ENCODE results near the gene UGGT1.

The UGGT1 gene, protein sequence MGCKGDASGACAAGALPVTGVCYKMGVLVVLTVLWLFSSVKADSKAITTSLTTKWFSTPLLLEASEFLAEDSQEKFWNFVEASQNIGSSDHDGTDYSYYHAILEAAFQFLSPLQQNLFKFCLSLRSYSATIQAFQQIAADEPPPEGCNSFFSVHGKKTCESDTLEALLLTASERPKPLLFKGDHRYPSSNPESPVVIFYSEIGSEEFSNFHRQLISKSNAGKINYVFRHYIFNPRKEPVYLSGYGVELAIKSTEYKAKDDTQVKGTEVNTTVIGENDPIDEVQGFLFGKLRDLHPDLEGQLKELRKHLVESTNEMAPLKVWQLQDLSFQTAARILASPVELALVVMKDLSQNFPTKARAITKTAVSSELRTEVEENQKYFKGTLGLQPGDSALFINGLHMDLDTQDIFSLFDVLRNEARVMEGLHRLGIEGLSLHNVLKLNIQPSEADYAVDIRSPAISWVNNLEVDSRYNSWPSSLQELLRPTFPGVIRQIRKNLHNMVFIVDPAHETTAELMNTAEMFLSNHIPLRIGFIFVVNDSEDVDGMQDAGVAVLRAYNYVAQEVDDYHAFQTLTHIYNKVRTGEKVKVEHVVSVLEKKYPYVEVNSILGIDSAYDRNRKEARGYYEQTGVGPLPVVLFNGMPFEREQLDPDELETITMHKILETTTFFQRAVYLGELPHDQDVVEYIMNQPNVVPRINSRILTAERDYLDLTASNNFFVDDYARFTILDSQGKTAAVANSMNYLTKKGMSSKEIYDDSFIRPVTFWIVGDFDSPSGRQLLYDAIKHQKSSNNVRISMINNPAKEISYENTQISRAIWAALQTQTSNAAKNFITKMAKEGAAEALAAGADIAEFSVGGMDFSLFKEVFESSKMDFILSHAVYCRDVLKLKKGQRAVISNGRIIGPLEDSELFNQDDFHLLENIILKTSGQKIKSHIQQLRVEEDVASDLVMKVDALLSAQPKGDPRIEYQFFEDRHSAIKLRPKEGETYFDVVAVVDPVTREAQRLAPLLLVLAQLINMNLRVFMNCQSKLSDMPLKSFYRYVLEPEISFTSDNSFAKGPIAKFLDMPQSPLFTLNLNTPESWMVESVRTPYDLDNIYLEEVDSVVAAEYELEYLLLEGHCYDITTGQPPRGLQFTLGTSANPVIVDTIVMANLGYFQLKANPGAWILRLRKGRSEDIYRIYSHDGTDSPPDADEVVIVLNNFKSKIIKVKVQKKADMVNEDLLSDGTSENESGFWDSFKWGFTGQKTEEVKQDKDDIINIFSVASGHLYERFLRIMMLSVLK (N-terminal part only)

DNA sequence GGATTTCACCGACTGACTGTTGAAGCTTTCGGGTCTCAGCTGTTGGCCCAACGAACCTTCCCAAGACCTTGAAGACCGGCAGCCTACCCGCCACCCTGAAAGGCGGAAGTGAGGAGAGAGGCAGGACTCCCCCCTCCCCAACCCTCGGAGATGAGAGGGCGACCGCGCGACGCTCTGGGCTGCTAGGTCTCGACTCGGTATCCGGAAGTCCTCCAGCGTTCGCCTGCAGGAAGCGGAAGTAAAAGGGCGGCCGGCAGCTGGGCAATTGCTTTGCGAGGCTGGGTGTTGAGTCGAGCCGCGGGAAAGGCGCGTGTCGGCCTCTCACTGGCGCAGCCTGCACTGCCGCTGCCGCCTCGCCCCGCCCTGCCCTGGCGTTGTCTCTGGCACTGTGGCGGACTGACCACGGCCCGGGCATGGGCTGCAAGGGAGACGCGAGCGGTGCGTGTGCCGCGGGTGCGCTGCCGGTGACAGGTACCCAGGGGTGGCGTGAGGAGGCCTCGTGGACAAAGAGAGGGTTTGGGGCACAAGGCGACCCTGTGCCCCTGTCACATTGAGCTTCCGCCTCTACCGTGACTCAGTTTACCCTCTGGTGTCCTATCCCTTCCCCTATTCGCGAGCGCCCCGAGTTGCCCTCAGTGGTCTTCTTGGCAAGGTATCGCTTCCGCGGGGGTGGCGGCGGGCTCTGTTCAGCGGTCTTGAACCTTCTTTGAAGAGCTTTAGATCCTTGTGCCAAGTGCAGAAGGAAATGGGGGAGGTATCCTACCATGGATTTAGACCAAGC, at the start of gene UGGT1:
UGGT1 (plus strand) TSS at position 256 of the 781 bp plus-strand sequence; CDS start at position 414, 158 bp downstream.
- DNase-seq = peak; percentile 96

- DNase-seq = no peak
Observed at GRCh38 chr2:128041561-128041960, 49.4 kb upstream of the UGGT1 start.

DNA sequence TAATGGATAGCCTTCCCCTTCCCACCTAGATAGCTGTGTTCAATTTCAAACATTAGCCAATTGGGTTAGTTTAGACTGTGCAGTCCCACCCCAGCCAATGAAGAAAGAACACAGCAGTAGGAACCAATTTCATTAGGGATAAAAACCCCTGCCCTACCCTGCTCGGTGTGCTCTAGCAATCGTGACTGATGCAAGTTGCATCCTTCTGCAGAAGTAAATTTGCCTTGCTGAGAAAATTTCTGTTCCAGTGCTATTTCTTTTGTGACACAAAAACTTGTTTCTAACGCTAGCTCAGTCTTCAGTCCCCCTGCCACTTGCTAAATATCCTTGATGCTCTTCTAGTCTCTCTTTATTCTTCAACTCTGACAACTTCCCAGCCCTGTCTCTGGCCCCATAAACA, 48.0 kb upstream of the UGGT1 start:
- DNase-seq = no peak

DNA sequence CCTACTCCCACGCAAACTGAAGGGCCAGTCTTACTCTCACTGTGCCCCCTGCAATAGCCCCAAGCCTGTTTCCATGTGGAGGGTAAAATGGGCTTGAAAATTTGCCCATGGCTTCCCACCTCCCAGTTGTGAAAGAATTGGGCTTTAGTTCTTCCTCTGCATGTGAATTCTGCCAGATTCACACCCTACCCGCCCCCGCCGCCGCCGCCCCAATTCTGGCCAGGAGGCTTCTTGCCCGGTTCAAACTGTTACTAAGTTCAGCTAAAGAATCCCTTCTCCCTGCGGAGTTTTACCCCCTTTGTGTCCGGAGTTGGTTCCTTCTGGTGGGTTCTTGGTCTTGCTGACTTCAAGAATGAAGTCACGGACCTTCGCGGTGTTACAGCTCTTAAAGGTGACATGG, 37.7 kb upstream of the UGGT1 start:
- DNase-seq = no peak

DNA sequence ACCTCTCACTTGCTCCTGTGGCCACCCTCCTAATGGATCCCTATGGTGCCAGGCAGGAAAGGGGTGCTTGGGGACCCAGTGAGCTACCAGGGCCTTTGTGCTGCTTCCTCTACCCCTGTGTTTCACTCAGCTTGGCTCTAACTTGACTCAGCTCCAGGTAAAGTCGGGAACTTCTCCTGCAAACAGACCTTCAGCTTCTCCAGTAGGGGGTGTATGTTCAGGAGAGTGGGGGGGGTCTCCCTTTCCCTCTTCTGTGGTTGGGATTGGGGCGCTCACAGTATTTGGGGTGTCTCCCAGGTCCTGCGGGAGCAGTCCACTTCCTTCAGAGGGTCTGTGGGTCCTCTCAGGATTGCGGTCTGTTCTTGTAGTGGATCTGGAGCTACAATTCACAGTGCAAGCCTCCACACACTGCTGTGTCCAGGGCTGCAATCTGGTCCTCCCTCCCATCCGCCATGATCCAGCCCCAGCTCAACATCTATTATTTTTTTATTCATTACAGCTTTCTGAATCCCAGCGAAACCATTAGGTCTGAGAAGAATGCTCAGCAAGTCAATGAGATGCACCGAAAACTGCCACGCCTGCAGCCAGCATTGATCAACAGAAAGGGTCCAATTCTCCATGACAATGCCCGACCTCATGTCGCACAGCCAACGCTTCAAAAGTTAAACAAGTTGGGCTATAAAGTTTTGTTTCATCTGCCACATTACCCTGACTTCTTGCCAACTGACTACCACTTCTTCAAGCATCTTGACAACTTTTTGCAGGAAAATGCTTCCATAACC, 36.7 kb upstream of the UGGT1 start:
- DNase-seq = no peak

DNA sequence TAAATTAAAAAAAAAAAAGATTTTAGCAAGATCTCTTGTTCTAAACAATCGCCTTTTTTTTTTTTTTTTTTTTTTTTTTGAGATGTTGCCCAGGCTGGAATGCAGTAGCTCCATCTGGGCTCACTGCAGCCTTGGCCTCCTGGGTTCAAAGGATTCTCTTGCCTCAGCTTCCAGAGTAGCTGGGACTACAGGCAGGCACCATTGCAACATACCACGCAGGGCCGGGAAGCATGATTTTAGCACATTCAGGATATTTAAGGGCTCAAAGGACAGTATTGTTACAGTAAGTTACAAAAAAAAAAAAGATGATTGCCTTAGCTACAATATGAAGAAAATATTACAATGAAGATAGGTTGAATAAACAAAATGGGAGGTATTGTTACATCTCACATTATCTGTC, 33.7 kb upstream of the UGGT1 start:
- DNase-seq = no peak

DNA sequence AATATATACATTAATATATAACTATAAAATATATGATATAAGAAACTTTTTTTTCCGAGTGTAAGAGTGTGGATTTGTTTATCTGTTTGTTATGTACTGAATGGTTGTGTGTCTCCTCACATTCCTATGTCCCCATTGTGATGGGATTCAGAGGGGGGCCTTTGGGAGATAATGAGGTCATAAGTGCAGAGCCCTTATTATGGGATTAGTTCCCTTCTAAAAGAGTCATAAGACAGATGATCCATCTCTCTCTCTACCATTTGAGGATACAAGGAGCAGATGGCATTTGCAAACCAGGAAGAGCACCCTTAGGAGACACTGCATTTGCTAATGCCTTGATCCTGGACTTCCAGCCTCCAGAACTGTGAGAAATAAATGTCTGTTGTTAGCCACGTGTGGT, 32.9 kb upstream of the UGGT1 start:
- no peak for DNase-seq

- DNase-seq = no peak
Observed at GRCh38 chr2:128062571-128062970, 28.4 kb upstream of the UGGT1 start.

- DNase-seq = no peak
Observed at GRCh38 chr2:128064353-128064752, 26.6 kb upstream of the UGGT1 start.

DNA sequence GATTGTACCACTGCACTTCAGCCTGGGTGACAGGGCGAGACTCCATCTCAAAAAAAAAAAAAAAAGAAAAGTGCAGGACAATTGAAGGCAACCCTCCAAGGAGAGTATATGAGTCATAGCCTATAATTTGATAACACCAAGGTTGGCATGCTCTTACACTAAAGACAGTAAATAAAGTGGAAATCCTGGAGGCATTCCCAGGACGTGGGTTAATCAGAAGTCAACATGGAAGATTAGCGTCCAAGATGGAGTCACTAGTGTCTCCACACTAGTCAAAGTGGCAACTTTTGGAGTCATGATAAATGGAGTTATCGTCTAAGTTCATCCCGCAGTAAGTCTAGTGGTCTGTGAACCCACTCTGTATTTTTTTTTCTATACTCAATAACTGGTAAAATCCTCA, 21.2 kb upstream of the UGGT1 start:
- no peak for DNase-seq

DNA sequence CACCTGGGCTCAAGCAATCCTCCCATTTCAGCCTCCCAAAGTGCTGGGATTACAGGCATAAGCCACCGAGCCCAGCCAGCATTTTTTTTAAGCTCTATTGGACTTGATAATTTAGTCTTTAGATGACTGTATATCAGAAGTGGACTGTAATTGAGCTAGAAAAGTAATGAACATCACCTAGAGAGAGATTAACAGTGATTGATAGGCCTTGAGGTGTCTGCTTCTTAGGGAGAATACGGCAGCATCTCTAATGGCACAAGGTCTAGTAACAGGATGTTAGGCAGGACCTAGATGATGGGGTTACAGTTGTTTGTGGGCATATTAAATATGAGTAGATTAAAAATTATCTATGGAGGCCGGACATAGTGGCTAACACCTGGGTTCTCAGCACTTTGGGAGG, 17.7 kb upstream of the UGGT1 start:
- no peak for DNase-seq

DNA sequence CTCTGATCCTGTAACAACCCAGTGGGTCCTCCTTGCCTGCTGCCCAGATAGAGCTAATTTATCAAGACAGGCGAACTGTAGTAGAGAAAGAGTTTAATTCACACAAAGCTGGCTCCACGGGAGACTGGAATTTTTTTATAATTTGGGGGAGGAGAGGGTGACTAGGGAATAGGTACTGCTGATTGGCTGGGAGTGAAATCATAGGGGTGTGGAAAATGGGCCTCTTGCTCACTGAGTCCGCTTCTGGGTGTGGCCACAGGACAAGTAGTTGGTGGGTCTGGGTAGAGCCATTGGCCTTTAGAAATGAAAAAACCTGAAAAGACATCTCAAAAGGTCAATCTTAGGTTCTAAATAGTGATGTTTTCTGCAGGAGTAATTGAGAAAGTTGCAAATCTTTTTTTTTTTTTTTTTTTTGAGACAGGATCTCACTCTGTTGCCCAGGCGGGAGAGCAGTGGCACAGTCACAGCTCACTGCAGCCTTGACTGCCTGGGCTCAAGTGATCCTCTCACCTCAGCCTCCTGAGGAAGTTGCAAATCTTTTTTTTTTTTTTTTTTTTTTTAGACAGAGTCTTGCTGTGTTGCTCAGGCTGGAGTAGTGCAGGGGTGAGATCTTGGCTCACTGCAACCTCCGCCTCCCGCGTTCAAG, 14.4 kb upstream of the UGGT1 start:
- no peak for DNase-seq

DNA sequence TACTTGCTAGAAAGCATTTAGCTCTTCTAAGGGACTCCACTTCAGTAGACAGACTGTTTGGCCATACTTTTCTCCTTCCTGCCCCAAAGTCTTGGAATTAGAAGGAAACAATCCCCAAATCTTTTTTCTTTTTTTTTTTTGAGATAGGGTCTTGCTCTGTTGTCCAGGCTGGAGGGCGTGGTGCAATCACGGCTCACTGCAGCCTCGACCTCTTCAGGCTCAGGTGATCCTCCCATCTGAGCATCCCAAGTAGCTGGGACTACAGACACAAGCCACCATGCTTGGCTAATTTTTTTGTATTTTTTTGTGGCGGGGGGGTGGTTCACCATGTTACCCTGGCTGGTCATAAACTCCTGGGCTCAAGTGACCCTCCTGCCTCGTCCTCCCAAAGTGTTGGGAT, 6.2 kb upstream of the UGGT1 start:
- DNase-seq = no peak

GRCh38 chr2:128086244-128086643, 4.8 kb upstream of the UGGT1 start:
- no peak for DNase-seq

GRCh38 chr2:128090575-128090944, 440 bp upstream of the UGGT1 start:
- no peak for DNase-seq

DNA sequence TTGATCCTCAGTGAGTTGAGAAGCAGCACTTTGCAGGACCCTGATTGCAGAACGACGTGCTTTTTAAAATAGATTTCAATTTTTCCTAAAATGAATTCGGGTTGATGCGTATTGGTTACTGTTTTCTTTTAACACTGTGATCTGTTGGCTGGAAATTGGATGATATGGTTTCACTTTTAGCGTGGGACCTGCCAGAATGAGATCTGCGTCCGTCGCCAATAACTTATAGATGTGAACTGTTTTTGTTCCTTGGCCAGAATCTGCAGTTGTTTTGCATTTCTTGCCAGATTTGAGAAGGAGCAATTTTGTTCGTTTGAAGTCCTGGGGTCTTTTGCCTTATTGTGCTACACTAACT, 703 bp downstream of the UGGT1 start:
- no peak for DNase-seq

DNA sequence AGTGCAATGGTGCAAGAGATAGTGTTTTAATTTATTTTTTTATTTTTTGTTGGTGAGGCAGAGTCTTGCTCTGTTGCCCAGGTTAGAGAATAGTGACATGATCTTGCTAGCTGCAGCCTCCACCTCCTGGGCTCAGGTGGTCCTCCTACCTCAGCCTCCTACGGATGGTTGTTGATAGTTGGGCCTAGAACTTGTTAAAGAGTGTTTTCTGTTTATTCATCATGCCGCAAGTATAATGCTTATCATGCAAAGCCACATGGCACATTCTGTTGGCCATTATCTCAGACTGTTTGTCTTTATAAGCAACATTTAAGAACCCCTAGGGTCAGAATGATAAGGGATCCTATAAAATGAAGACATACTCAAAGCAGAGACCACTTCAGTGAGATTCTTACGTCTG, 1.7 kb downstream of the UGGT1 start:
- DNase-seq = no peak

DNA sequence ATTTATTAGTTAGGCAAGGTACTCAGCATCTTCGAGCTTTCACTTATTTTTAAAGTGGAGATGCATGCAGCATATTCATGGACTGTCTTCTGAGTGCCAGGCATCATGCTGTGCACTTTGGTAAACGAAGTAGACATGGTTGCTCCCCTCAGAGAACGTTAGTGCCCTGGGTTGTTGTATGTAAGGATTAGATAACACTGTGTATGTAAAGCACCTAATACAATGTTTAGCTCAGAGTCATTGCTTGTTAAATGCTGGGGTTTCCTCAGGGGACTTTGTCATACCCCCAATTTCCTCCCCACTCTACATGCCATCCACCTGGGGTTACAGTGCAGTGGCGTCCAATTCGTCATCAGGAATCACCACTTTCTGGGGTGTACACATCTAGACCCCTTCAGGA, 2.8 kb downstream of the UGGT1 start:
- DNase-seq = no peak

DNA sequence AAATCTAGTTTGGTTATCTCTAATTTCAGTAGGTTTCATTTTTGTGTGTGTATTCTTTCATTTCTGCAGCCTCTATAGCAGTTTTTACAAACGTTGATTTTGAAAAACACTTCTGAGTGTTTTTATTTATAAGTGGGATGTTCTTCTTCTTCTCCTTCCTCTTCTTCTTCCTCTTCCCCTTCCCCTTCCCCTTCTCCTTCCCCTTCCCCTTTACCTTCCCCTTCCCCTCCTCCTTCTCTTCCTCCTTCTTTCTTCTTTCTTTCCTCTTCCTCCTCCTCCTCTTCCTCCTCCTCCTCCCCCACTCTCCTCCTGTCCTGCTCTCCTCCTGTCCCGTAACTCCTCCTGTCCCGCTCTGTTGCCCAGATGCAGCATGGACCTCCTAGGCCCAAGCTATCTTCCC, 4.2 kb downstream of the UGGT1 start:
- DNase-seq = no peak

DNA sequence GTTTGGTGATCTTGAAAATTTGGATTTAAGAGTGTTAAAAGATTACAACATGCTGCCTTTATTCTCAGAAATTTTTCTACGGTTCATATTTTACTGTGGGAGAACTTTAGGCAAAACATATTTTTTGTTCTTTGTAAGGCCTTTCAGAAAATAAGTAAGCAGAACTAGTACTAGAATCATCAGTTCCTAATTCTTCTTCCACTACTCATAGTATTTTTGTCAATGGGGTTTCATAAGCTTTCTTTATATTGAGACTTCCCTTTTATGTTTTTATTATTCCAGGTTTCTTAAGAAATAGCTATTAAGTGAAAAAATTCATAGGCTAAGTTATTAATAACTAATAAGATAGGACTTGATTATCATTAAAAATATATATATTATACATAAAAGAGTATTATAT, 12.4 kb downstream of the UGGT1 start:
- no peak for DNase-seq

DNA sequence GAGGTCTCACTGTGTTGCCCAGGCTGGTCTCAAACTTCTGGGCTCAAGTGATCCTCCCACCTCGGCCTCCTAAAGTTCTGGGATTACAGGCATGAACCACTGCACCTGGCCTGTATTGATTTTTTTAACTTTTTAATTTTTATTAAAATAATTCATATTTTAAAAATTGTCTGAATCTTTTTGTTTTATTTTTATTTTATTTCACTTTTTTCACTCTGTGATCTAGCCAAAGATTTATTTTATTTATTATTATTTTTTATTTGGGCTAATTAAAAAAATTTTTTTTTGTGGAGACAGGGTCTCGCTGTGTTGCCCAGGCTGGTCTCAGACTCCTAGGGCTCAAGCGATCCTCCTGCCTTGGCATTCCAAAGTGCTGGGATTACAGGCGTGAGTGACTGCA, 14.1 kb downstream of the UGGT1 start:
- no peak for DNase-seq
